GM23248 (cell line): ENCODE data around the gene SHMT1.

Experiments used
- EZH2 ChIP-seq: fragments of 200-600 bp; sonication (generic); IDR thresholded peaks from 2 replicates; pipeline ENCODE4 v1.6.1; 2018; ENCODE audit warnings: antibody characterized with exemption, mild to moderate bottlenecking; ENCODE audit not compliant: insufficient read depth, poor library complexity, severe bottlenecking
- EZH2phosphoT487 ChIP-seq: fragments of 200-600 bp; sonication (generic); IDR thresholded peaks from 2 replicates; pipeline ENCODE4 v1.6.1; 2018; ENCODE audit warnings: antibody characterized with exemption, moderate library complexity, mild to moderate bottlenecking, low read depth; ENCODE audit not compliant: insufficient read depth

GRCh38 chr17:18344021-18344420 lies 19.3 kb downstream of the SHMT1 start:
- no peak for TF ChIP-seq EZH2
- TF ChIP-seq EZH2phosphoT487 = no peak
